Mucosa of gallbladder (tissue), 1 donor: Measurements from ENCODE around the gene UBR7. TPM values are rescaled to one million over a fixed set of nuclear protein-coding genes. Genes with fewer than 3 reads are reported as not detected.
A peak's percentile ranks its signal among the peaks of the same experiment; 100 is the strongest.

Experiments
- DNase-seq: peaks from one replicate; pipeline ENCODE4 v3.0.0-alpha.2; 2020; ENCODE audit warnings: low spot score
- total RNA-seq: library from RNA; stranded (reverse); gene quantifications from one replicate; pipeline ENCODE4 v1.2.1, GENCODE V29; 2021
- donor health status: DM: no; HTN: no; CAD: no.

The UBR7 gene
- total RNA-seq, 1 donor from 2014 or later = 17.8 TPM

DNA sequence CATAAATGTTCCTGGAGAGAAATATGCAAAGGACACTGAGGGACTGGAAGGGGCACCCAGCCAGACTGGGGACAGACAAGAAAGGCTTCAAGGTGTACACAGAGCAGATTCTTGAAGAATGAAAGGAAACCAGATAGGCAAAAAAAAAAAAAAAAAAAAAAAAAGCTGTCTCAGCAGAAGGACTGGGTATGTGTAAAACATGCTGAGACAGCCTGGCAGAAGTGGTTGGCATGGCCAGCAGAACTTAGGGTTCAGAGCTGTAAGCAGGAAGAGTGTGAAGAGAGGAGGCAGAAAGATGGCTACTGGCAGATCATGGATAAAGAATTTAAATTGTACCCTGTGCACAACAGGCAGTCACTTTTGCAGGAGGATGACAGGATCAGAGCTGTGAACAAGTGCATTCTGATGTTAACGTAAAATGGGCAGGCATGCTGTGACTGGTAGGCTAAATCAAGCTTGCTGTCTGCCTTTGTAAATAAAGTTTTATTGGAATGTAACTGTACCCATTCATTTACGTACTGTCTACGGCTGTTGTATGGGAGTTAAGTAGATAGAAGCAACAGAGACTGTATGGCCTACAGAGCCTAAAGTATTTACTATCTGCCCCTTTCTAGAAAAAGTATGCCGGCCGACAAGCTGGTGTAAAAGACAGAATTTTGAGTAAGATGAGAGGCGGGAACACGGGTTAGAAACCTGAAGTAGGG, 42.2 kb downstream of the UBR7 start:
- DNase-seq = no peak

DNA sequence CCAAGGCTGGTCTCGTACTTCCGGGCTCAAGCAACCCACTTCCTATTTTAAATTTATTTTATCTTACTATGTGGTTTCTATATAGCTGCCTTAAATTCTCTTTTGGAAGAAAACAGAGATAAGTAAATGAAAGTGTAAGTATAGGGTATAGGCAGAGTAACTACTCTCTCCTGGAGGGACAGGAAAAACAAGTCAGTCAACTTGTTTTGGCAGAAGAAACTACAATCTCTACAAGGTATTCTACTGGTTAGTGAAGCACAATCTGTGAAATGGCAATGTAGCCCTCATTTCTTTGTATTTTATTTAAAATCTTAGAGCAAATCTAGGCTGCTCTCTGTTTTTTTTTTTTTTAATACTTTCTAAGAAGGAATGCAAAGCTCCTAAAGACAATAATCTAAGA, 55.4 kb downstream of the UBR7 start:
- DNase-seq = no peak

GRCh38 chr14:93263416-93263815, 56.4 kb downstream of the UBR7 start:
- DNase-seq = no peak

DNA sequence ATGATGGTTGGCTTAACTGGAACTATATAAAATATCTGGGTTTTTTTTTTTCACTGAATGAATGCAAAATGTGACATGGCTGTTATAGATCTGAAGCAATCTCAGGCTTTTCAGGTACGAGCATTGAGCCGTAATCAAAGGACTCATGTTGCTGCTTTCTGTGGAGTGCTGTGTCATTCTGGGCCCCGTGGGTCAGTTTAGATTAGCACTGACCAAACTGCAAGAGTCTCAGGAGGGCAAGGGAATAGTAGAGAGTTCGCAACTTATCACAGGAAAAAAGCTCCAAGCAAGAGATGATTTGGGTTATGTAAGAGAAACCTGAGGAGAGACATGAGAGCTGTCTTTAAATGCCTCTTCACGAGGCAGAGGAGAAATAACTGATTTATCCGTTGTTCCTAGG, 59.1 kb downstream of the UBR7 start:
- no peak for DNase-seq

- no peak for DNase-seq
Observed at GRCh38 chr14:93267149-93267711, 60.2 kb downstream of the UBR7 start.

DNA sequence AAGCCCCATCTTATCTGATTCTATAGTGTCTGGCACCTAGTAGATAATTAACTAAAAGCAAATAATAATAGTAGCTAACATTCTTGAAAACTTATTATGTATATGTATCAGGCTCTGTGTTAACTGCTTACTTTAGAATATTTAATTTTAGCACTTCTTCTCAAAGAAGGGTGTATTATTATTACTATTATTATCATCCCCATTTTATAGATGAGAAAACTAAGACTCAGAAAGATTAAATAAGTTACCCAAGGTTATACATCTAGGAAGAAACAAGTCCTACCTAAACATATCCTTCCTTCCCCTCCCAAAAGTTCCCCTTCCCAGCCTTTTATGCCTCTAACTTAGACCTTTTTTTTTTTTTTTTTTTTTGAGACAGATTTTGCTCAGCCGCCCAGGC, 61.4 kb downstream of the UBR7 start:
- DNase-seq = no peak

DNA sequence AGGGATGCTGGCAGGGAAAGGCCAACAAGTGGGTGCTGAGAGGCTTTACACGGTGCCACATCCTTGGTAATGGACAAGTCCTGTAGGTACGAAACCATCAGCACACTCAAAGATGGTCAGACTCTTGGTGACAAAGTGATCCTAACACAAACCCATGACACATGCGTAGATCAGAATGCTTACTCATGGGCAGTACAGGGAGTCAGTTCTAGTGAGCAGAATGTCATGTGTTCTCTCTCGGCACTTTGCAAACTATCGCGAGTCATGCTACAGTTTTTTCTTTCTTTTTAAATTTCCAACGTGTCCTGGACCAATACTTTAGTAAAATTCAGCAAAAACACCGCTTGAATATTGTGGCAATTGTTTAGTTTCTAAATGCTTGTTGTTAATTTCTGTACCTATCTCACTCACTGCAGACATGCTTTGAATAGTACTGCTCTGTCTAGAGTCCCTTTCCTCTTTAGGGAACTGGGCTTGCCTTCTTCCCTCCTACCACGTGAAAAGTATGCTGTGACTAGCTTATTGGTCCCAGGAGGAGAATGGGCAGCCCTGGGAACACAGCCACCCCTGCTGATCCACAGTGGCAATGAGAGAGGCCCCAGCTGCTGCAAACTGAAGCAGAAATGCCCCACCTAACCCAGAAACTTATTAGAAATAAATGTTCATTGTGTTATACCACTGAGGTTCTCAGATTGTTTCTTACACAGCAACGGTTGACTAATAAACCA, 62.4 kb downstream of the UBR7 start:
- no peak for DNase-seq

DNA sequence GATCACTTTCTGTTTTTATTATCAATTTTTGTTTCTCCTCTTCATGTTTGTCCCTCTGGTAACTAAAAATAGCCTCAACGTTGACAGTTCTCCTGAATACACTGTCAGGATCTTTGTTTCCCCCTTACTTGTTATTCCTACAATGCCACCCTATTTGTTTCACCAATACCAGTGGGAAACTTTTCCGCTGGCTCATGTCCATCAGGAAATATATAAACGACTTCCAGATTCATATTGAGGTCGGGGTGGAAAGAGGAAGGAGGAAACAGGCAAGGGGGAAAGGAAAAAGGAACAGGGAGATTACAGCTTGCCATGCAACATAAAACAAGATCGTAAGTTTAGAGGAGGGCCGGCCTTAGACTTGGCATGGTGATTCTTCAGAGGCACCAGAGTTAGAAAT, 64.1 kb downstream of the UBR7 start:
- DNase-seq = no peak

GRCh38 chr14:93274055-93274806, 67.2 kb downstream of the UBR7 start:
- no peak for DNase-seq

GRCh38 chr14:93276031-93276716, 69.1 kb downstream of the UBR7 start:
- peak; percentile 27 for DNase-seq

Other genes with a start within 250 kb of the UBR7 start
- gene ITPK1, start 91.3 kb upstream of the UBR7 start, total RNA-seq = 187 TPM
- gene MOAP1, start 22.4 kb upstream of the UBR7 start, total RNA-seq = 46.2 TPM
- 30.6 TPM for gene LYSET, start 21.9 kb upstream of the UBR7 start, total RNA-seq
- gene GON7, start 191 bp upstream of the UBR7 start, total RNA-seq = 12.3 TPM
- gene BTBD7, start 125.8 kb downstream of the UBR7 start, total RNA-seq = 45.1 TPM
- 0.43 TPM for gene COX8C, start 139.9 kb downstream of the UBR7 start, total RNA-seq
- gene UNC79, start 223.7 kb downstream of the UBR7 start, total RNA-seq = 0.37 TPM